MCF 10A (cell line): ENCODE results near the gene CFAP47. TPM values are rescaled to one million over a fixed set of nuclear protein-coding genes. Genes with fewer than 3 reads are reported as not detected.

Source experiments
- Bru-seq: library from RNA; stranded (reverse); fragments of 400-500 nt; gene quantifications from one replicate; lab custom pipeline; 2021; lab: Mats Ljungman, UMichigan
- BruChase-seq, 2 experiments: library from RNA; stranded (reverse); fragments of 400-500 nt; gene quantifications; one replicate each; lab custom pipeline; 2021; lab: Mats Ljungman, UMichigan
- BruUV-seq: library from RNA; stranded (reverse); fragments of 400-500 nt; replicated peaks from 2 replicates; lab custom pipeline; 2021; lab: Mats Ljungman, UMichigan
- CTCF ChIA-PET: fragments of 300-600 bp; sonication (Branson Sonifier 250); formaldehyde crosslinking; extraction: SDS; loops from one replicate; lab custom pipeline; 2021; ENCODE audit warnings: antibody characterized with exemption, inconsistent platforms; lab: Yijun Ruan, JAX
- POLR2A ChIA-PET: fragments of 300-600, 350-650 bp; sonication (Branson Sonifier 250); formaldehyde crosslinking; extraction: SDS; loops from one replicate; lab custom pipeline; 2020; ENCODE audit warnings: antibody characterized with exemption, inconsistent platforms; lab: Yijun Ruan, JAX
- DNase-seq: peaks from one replicate; pipeline ENCODE4 v3.0.0-alpha.2; 2018; ENCODE audit not compliant: unreplicated experiment
- H3K27ac Mint-ChIP-seq: one replicate; pipeline ENCODE4 v1.8.0; 2022; ENCODE audit warnings: mild to moderate bottlenecking, low read depth, mixed read lengths; ENCODE audit not compliant: unreplicated experiment
- H3K27me3 Mint-ChIP-seq: one replicate; pipeline ENCODE4 v1.8.0; 2022; ENCODE audit warnings: mixed read lengths; ENCODE audit not compliant: insufficient read depth, unreplicated experiment
- H3K36me3 Mint-ChIP-seq: one replicate; pipeline ENCODE4 v1.8.0; 2022; ENCODE audit warnings: mild to moderate bottlenecking, moderate library complexity, mixed read lengths; ENCODE audit not compliant: insufficient read depth, unreplicated experiment
- H3K4me1 Mint-ChIP-seq: one replicate; pipeline ENCODE4 v1.8.0; 2022; ENCODE audit warnings: mixed read lengths; ENCODE audit not compliant: insufficient read depth, unreplicated experiment
- H3K4me3 Mint-ChIP-seq: one replicate; pipeline ENCODE4 v1.8.0; 2022; ENCODE audit warnings: mild to moderate bottlenecking, moderate library complexity, mixed read lengths; ENCODE audit not compliant: unreplicated experiment
- H3K9me3 Mint-ChIP-seq: one replicate; pipeline ENCODE4 v1.8.0; 2022; ENCODE audit warnings: mixed read lengths; ENCODE audit not compliant: unreplicated experiment
- CTCF ChIP-seq: fragments of 200-600 bp; IDR thresholded peaks from one replicate; pipeline ENCODE4 v1.8.0; 2022; ENCODE audit warnings: antibody characterized with exemption, mild to moderate bottlenecking; ENCODE audit not compliant: unreplicated experiment
- intact Hi-C: fragments of 100-400 bp; cut with micrococcal nuclease; formaldehyde crosslinking; loops from 2 replicates; pipeline ENCODE4 v1.14.1; 2022
- long read RNA-seq: library from polyadenylated mRNA; stranded (forward); transcript quantifications from one replicate; pipeline ENCODE4 v2.0.0, GENCODE V29; 2022
- total RNA-seq: library from RNA; stranded (reverse); gene quantifications from 2 replicates; pipeline ENCODE4 v1.2.3, GENCODE V29; 2022

Gene CFAP47, protein sequence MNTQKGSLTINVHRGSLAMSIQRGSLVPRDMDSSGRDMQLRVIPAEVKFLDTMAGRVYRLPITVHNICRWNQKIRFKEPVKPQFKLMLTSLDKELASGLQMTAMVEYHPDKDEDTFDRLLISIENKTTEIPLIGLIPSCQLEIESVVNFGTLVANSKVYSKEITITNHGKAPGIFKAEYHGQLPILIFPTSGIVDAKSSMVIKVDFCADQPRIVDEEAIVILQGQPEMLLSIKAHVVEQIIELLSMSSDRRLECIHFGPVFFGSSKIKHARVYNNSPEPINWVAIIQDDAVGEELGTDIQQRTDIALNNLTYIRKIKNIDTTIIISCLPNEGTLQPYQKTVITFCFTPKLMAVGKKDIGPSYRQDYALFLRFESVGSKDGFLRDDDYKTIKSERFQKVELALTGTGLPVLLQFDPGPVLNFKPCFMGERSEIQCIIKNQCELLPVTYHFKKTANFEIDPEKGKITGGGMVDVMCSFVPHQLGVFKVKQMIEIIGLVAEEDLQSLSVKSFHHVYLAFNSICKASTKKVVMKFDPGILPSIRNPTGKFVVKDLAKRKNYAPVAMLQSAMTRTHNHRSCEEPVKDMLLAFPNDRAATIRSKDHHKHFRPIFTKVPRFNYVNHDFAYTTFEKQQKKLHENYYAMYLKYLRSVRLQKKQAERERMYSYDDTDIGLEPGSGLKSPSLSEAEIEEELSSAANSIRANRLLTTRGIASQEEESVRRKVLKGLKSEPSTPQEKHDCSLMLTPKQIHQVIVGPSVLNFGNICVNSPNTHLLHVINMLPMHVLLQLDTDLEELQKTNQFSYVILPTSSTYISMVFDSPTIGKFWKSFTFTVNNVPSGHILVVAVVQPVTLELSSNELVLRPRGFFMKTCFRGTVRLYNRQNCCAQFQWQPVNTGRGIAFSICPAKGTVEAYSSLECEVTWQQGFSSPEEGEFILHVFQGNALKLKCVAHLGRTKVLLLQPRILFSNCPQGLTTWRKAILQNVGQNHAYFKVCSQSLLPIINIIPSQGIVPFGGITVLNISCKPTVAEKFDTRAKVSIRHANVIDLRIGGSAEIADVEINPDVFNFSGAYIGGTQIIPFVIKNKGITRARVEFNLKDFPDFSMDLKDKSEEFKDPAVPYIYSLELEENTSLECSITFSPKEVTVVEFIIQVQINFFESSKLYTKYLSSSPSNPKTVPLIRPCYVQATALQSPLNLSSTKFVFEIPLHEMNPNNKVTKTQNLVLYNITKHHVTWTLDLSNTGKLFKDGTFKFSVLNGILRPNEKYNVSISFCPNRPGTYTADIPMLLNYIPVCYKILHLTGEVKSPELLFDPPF (N-terminal part only)
- total RNA-seq = not detected in 2 replicates
- Bru-seq, nascent RNA = percentile 3 among the genes with signal in this experiment
- percentile 3 among the genes with signal in this experiment for BruChase-seq, experiment 1, labeled RNA remaining after a 6-hour chase
- percentile 4 among the genes with signal in this experiment for BruChase-seq, experiment 2, labeled RNA remaining after a 2-hour chase
- long read RNA-seq = 0 reads

- DNase-seq = peak; percentile 36
- no TSS peak for BruUV-seq
- intact Hi-C loops = no loop called here
- H3K4me3 Mint-ChIP-seq = peak within 1 kb of the TSS; percentile 60
- no peak within 1 kb of the TSS for H3K27ac Mint-ChIP-seq
- CTCF ChIA-PET = no interaction called here
- POLR2A ChIA-PET = no interaction called here
- no peaks in the 10 kb centered on the region for H3K9me3 Mint-ChIP-seq
- no peak for TF ChIP-seq CTCF
- no peaks in the 10 kb centered on the region for H3K4me1 Mint-ChIP-seq
- H3K27me3 Mint-ChIP-seq = no peaks in the 10 kb centered on the region
- H3K36me3 Mint-ChIP-seq = no peaks in the 10 kb centered on the region
Observed at GRCh38 chrX:35919536-35920309, at the start of gene CFAP47. Gene CFAP47 (plus strand): TSS chrX:35919734. CDS start chrX:35919800, 66 bp downstream.

DNA sequence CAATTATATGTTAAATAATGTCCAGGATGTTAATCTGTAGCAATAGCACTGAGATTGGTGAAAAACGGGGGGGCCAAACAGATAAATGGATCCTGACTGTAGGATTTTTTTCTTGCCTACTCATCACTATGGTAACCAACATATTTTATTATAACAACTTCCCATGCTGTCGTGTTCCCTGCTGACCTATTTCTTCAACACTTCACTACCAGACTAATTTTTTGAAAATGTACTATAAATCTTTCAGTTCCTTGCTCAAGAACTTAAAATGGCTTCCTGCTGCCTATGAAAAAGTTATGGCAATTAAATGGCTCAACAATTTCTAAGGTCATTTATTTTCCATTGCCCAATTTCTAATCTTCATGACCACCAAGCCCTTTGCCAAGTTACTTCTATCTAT, 38.9 kb upstream of the CFAP47 start:
- DNase-seq = no peak
- BruUV-seq = no TSS peak
- no peak for TF ChIP-seq CTCF
- Mint-ChIP-seq H3K27me3 (peaks cover 16% of the 10 kb centered on the region), H3K4me1 (peaks cover 5% of the 10 kb centered on the region), H3K36me3 (no peaks in the 10 kb centered on the region), H3K4me3 (no peak overlapping the region), H3K9me3 (no peaks in the 10 kb centered on the region), H3K27ac (no peak overlapping the region)
- ChIA-PET POLR2A (no interaction called here), CTCF (interaction anchor here (1.8 kb wide), 1 partner anchor 10 kb away, joined by 5 read pairs; no protein-coding TSS in a partner anchor)
- intact Hi-C loops = no loop called here

DNA sequence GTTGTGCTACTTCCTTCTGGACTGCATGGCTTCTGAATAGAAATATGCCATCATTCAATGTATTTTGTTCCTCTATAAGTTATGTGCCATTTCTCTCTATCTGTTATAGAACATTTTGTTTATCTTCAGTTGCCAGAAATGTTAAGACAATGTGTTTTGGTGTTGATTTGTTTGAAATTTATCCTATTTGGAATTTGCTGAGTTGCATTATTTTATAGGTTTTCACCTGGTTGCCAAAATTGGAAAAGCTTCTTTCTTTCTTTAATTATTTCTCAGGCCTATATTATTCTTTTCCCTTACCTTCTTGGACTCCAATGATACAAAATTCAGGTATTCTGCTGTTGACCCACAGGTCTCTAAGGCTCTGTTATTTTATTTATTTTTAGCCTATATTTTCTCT, 33.4 kb upstream of the CFAP47 start:
- H3K27ac Mint-ChIP-seq = no peak overlapping the region
- no TSS peak for BruUV-seq
- H3K36me3 Mint-ChIP-seq = no peaks in the 10 kb centered on the region
- no peaks in the 10 kb centered on the region for H3K9me3 Mint-ChIP-seq
- no peaks in the 10 kb centered on the region for H3K4me1 Mint-ChIP-seq
- H3K4me3 Mint-ChIP-seq = no peak overlapping the region
- no peak for TF ChIP-seq CTCF
- ChIA-PET POLR2A (no interaction called here), CTCF (no interaction called here)
- no peak for DNase-seq
- intact Hi-C loops = no loop called here
- no peaks in the 10 kb centered on the region for H3K27me3 Mint-ChIP-seq
